Neuronal stem cell (in vitro differentiated cells): ENCODE data around the gene RBFOX2.
"Not testable (repeated sequence)": the region's sequence is repeated elsewhere in the genome, so short reads cannot be mapped to it uniquely, and the experiment has no call there.

Source experiments
- DNase-seq: peaks from one replicate; pipeline ENCODE4 v3.0.0-alpha.2; 2013; ENCODE audit warnings: low spot score
- H2AFZ ChIP-seq: one replicate; pipeline ENCODE4 v1.6.1; 2013; ENCODE audit warnings: mild to moderate bottlenecking, low read length, inconsistent platforms
- H2AK5ac ChIP-seq: 2 replicates; pipeline ENCODE4 v1.6.1; 2013; ENCODE audit warnings: low read depth, mild to moderate bottlenecking, inconsistent platforms, low read length, moderate library complexity, mixed read lengths
- H2BK120ac ChIP-seq: 2 replicates; pipeline ENCODE4 v1.6.1; 2013; ENCODE audit warnings: low read depth, mild to moderate bottlenecking, inconsistent platforms, low read length, moderate library complexity, mixed read lengths
- H2BK12ac ChIP-seq: one replicate; pipeline ENCODE4 v1.6.1; 2013; ENCODE audit warnings: low read length, inconsistent platforms
- H2BK15ac ChIP-seq: 2 replicates; pipeline ENCODE4 v1.6.1; 2013; ENCODE audit warnings: mild to moderate bottlenecking, low read length, inconsistent platforms, mixed read lengths
- H2BK5ac ChIP-seq: one replicate; pipeline ENCODE4 v1.6.1; 2013; ENCODE audit warnings: inconsistent platforms, mild to moderate bottlenecking, low read length, moderate library complexity
- H3K14ac ChIP-seq: one replicate; pipeline ENCODE4 v1.6.1; 2013; ENCODE audit warnings: low read length, inconsistent platforms
- H3K18ac ChIP-seq: 2 replicates; pipeline ENCODE4 v1.6.1; 2013; ENCODE audit warnings: low read length, inconsistent platforms
- H3K23ac ChIP-seq: 2 replicates; pipeline ENCODE4 v1.6.1; 2013; ENCODE audit warnings: low read depth, mild to moderate bottlenecking, mixed read lengths, low read length, inconsistent platforms; ENCODE audit not compliant: poor library complexity
- H3K27ac ChIP-seq: replicated peaks from 3 replicates; pipeline ENCODE4 v1.5.1; 2013; ENCODE audit warnings: low read length, inconsistent platforms
- H3K27me3 ChIP-seq, 3 experiments: 2 replicates each; pipeline ENCODE4 v1.6.1; 2013; ENCODE audit warnings: low read length in 3 of 3, mild to moderate bottlenecking in 2 of 3, inconsistent platforms in 1 of 3, low read depth in 1 of 3, mixed read lengths in 1 of 3, moderate library complexity in 1 of 3; ENCODE audit not compliant: control insufficient read depth in 3 of 3, insufficient read depth in 3 of 3
- H3K36me3 ChIP-seq, 2 donors: replicated peaks in 1 of 2; 2 replicates each; pipeline ENCODE4 v1.6.1; 2013; ENCODE audit warnings: low read length in 2 of 2; ENCODE audit not compliant: control insufficient read depth in 2 of 2, insufficient read depth in 2 of 2
- H3K4ac ChIP-seq: 2 replicates; pipeline ENCODE4 v1.6.1; 2013; ENCODE audit warnings: inconsistent platforms, mild to moderate bottlenecking, low read length, moderate library complexity
- H3K4me1 ChIP-seq, 2 donors: 1 replicate in 1 of 2; 2 replicates in 1 of 2; pipeline ENCODE4 v1.6.1; 2013; ENCODE audit warnings: low read length in 2 of 2, low read depth in 1 of 2; ENCODE audit not compliant: control insufficient read depth in 2 of 2, insufficient read depth in 1 of 2
- H3K4me2 ChIP-seq: one replicate; pipeline ENCODE4 v1.6.1; 2013; ENCODE audit warnings: mild to moderate bottlenecking, low read length, inconsistent platforms; ENCODE audit not compliant: insufficient read depth, poor library complexity, severe bottlenecking
- H3K4me3 ChIP-seq, 2 donors: 2 replicates each; pipeline ENCODE4 v1.5.1; 2013; ENCODE audit warnings: low read length in 2 of 2, mild to moderate bottlenecking in 2 of 2, inconsistent platforms in 1 of 2, moderate library complexity in 1 of 2
- H3K79me1 ChIP-seq: one replicate; pipeline ENCODE4 v1.6.1; 2013; ENCODE audit warnings: low read depth, mild to moderate bottlenecking, inconsistent platforms, low read length, moderate library complexity
- H3K9ac ChIP-seq: one replicate; pipeline ENCODE4 v1.6.1; 2013; ENCODE audit warnings: mild to moderate bottlenecking, low read depth, low read length, inconsistent platforms; ENCODE audit not compliant: poor library complexity
- H3K9me3 ChIP-seq, 2 donors: replicated peaks in 1 of 2; 2 replicates each; pipeline versions ENCODE3 to v1.6.1; 2013; ENCODE audit warnings: low read length in 2 of 2, mild to moderate bottlenecking in 2 of 2, inconsistent platforms in 1 of 2, low read depth in 1 of 2, mixed read lengths in 1 of 2, moderate library complexity in 1 of 2; ENCODE audit not compliant: control insufficient read depth in 2 of 2, insufficient read depth in 1 of 2
- H4K8ac ChIP-seq: one replicate; pipeline ENCODE4 v1.6.1; 2013; ENCODE audit warnings: low read depth, mild to moderate bottlenecking, inconsistent platforms, low read length, moderate library complexity
- H4K91ac ChIP-seq: one replicate; pipeline ENCODE4 v1.6.1; 2013; ENCODE audit warnings: low read length, low read depth, mild to moderate bottlenecking, inconsistent platforms; ENCODE audit not compliant: poor library complexity
- WGBS, 2 donors: extraction: QIAGEN DNeasy Blood & Tissue Kit; methylation state at CpG; one replicate each; pipeline ENCODE4 v1.1.7; 2013; ENCODE audit warnings: missing lambda C conversion rate in 2 of 2, mixed read lengths in 1 of 2; ENCODE audit not compliant: insufficient read length in 2 of 2, insufficient replicate concordance in 1 of 2; ENCODE audit errors: extremely low coverage in 2 of 2; 5-methylcytosine and 5-hydroxymethylcytosine counted together

Gene RBFOX2

DNA sequence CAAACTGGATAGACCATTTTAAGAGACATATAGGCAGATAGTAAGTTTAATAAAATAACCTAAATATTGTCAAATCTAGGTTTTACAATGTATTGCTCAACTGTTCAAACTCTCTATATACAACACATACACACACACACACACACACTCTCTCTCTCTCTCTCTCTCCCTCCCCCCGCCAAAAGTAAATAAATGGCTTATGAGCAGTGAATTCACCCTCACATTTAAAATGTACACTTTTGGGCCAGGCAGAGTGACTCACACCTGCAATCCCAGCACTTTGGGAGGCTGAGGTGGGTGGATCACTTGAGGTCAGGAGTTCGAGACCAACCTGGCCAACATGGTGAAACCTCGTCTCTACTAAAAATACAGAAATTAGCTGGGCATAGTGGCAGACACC is 227.3 kb downstream of the RBFOX2 start:
- WGBS, 2 donors: no CpG with 5 or more reads among the region's 3 CpGs
- H3K27ac ChIP-seq, H3K4me2 ChIP-seq, H3K23ac ChIP-seq, H3K18ac ChIP-seq, H3K4ac ChIP-seq, H2BK15ac ChIP-seq, H3K4me3 ChIP-seq, DNase-seq, H3K79me1 ChIP-seq, H2BK120ac ChIP-seq, H4K91ac ChIP-seq, H3K9ac ChIP-seq, H3K4me1 ChIP-seq, H4K8ac ChIP-seq, H2BK12ac ChIP-seq, H2AK5ac ChIP-seq, H2BK5ac ChIP-seq, H3K27me3 ChIP-seq, H2AFZ ChIP-seq, H3K14ac ChIP-seq: not testable (repeated sequence)
- peaks cover 7 to 54% of the 10 kb centered on the region in 2 donors for H3K36me3 ChIP-seq
- H3K9me3 ChIP-seq: peaks cover 0 to 19% of the 10 kb centered on the region in 2 donors

DNA sequence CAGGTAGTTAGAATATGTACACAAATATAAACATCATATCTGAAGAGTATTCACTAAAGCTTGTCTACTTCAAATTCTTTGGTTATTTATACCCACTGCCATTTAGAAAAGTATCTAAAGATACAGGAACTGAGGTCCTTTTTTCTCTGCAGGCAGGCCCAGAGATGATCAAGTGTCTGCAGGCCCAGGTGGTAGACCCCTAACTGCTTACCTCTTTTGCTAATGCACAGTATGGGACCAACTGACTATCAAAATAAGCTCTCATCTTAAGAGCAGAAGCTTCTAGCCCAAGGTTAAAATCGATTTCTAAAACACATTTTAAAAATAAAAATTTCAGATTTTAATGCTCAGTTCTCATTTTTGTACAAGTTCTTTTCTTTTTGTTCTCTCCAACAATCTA is 229.5 kb downstream of the RBFOX2 start:
- Histone ChIP-seq H3K4me1 (peaks cover 0 to 2% of the 10 kb centered on the region in 2 donors), H3K9ac (no peak overlapping the region)

DNA sequence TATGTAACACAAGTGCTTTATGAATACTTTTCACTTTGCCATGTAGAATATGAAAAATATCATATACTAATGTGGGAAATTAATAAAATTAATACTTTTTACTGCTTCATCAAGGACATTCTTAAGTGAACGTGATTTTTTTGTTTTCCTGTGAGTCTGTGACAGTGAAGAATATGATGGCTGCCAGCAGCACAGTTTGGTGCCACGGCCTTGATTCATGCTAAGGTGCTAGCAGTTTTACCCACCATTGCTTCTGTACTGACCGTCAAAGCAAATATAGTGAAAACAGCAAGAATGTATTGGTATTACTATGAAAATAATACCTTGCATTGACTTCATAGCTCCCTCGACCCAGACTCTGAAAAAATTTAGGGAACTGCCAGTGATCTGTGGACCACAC is 231.2 kb downstream of the RBFOX2 start:
- H4K8ac ChIP-seq: no peak overlapping the region
- no peak overlapping the region for H3K23ac ChIP-seq
- no peak for DNase-seq
- no peak overlapping the region for H2AFZ ChIP-seq
- H3K4ac ChIP-seq: no peak overlapping the region
- no peak overlapping the region for H3K27ac ChIP-seq
- H3K4me2 ChIP-seq: no peak overlapping the region
- no peak overlapping the region for H3K9ac ChIP-seq
- no CpG with 5 or more reads among the region's 4 CpGs for WGBS, 2 donors
- H4K91ac ChIP-seq: no peak overlapping the region
- H2BK5ac ChIP-seq: no peak overlapping the region
- H3K4me1 ChIP-seq: peaks cover 0 to 2% of the 10 kb centered on the region in 2 donors
- H2AK5ac ChIP-seq: no peak overlapping the region
- H3K18ac ChIP-seq: no peak overlapping the region
- no peak overlapping the region for H2BK15ac ChIP-seq
- H2BK12ac ChIP-seq: no peak overlapping the region
- no peak overlapping the region for H2BK120ac ChIP-seq
- H3K27me3 ChIP-seq: no peaks in the 10 kb centered on the region
- H3K4me3 ChIP-seq: no peak overlapping the region
- H3K9me3 ChIP-seq: peaks cover 0 to 5% of the 10 kb centered on the region in 2 donors
- H3K14ac ChIP-seq: no peak overlapping the region
- no peaks in the 10 kb centered on the region for H3K79me1 ChIP-seq
- H3K36me3 ChIP-seq: peaks cover 2 to 32% of the 10 kb centered on the region in 2 donors

More for the DNA sequence above, 229.5 kb downstream of the RBFOX2 start:
- Histone ChIP-seq H3K14ac (no peak overlapping the region), H2AFZ (no peak overlapping the region), H3K23ac (no peak overlapping the region), H2BK12ac (no peak overlapping the region), H2BK5ac (no peak overlapping the region), H4K8ac (no peak overlapping the region), H3K36me3 (peaks cover 2 to 42% of the 10 kb centered on the region in 2 donors), H3K27me3 (no peaks in the 10 kb centered on the region), H3K4me3 (no peak overlapping the region), H2BK15ac (no peak overlapping the region), H3K4me2 (no peak overlapping the region), H3K18ac (no peak overlapping the region), H2AK5ac (no peak overlapping the region), H3K27ac (no peak overlapping the region), H4K91ac (no peak overlapping the region), H3K4ac (no peak overlapping the region), H3K79me1 (no peaks in the 10 kb centered on the region), H2BK120ac (no peak overlapping the region), H3K9me3 (peaks cover 0 to 8% of the 10 kb centered on the region in 2 donors)
- no CpG with 5 or more reads among the region's 1 CpG for WGBS, 2 donors
- DNase-seq: no peak

DNA sequence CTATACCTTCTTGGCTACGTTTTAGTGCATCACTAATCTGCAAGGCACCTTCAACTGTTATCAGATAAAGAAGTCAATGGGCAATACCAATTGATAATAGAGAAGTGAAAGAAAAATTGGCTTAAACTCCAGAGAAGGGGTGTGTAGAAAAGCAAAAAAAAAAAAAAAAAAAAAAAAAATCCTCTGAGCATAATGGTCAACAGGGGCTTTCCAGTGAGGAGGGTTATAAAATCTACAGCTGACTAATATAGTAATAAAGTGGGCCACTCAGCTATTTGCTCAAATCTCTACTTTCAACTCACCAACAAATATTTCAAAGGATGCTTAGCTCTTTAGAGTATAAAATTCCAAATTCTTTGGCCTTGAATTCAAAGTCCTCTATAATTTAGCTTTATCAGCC is 233.1 kb downstream of the RBFOX2 start:
- no CpG with 5 or more reads among the region's 1 CpG for WGBS, 2 donors
- H2BK12ac ChIP-seq: no peak overlapping the region
- no peak overlapping the region for H4K8ac ChIP-seq
- no peak overlapping the region for H3K27ac ChIP-seq
- H2AK5ac ChIP-seq: no peak overlapping the region
- no peak overlapping the region for H4K91ac ChIP-seq
- H3K14ac ChIP-seq: no peak overlapping the region
- H2AFZ ChIP-seq: no peak overlapping the region
- peaks cover 2 to 22% of the 10 kb centered on the region in 2 donors for H3K36me3 ChIP-seq
- H3K4me3 ChIP-seq: no peak overlapping the region
- no peak overlapping the region for H3K4ac ChIP-seq
- no peak overlapping the region for H2BK5ac ChIP-seq
- peaks cover 2% of the 10 kb centered on the region for H3K79me1 ChIP-seq
- no peak overlapping the region for H2BK120ac ChIP-seq
- no peak overlapping the region for H3K18ac ChIP-seq
- peaks cover 0 to 5% of the 10 kb centered on the region in 2 donors for H3K9me3 ChIP-seq
- no peaks in the 10 kb centered on the region for H3K4me1 ChIP-seq
- DNase-seq: no peak
- no peak overlapping the region for H3K4me2 ChIP-seq
- H3K9ac ChIP-seq: no peak overlapping the region
- no peak overlapping the region for H3K23ac ChIP-seq
- H3K27me3 ChIP-seq: no peaks in the 10 kb centered on the region
- H2BK15ac ChIP-seq: no peak overlapping the region
